OCI-LY7 (cell line): ENCODE data around the gene TTC28.

Experiments used
- EZH2phosphoT487 ChIP-seq: fragments of 200-600 bp; sonication (generic); IDR thresholded peaks from 2 replicates; pipeline ENCODE4 v1.6.1; 2018; ENCODE audit warnings: low read depth, borderline replicate concordance, mild to moderate bottlenecking, mixed run types, antibody characterized with exemption, low read length, moderate library complexity, mixed read lengths
- TF ChIP-seq, protein P1 (sequence below): fragments of 200-600 bp; sonication (generic); conservative IDR thresholded peaks from 2 replicates; pipeline ENCODE4 v1.5.1; 2014; ENCODE audit warnings: mild to moderate bottlenecking, antibody characterized with exemption, low read length, moderate library complexity, mixed read lengths

DNA sequence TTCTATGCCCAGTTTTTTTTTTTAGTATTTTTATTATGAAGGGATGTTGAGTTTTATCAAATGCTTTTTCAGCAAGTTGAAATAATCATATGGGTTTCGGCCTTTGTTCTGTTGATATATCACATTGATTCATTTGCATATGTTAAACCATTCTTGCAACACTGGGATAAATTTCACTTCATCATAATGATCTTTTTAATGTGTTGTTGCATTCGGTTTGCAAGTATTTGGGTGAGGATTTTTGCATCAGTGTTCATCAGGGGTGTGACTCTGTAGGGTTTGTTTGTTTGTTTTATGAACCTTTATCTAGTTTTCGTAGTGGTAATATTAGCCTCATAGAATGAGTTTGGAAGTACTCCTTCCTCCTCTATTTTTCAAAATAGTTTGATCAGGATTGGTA is 103.5 kb downstream of the TTC28 start:
- TF ChIP-seq, protein P1, sequence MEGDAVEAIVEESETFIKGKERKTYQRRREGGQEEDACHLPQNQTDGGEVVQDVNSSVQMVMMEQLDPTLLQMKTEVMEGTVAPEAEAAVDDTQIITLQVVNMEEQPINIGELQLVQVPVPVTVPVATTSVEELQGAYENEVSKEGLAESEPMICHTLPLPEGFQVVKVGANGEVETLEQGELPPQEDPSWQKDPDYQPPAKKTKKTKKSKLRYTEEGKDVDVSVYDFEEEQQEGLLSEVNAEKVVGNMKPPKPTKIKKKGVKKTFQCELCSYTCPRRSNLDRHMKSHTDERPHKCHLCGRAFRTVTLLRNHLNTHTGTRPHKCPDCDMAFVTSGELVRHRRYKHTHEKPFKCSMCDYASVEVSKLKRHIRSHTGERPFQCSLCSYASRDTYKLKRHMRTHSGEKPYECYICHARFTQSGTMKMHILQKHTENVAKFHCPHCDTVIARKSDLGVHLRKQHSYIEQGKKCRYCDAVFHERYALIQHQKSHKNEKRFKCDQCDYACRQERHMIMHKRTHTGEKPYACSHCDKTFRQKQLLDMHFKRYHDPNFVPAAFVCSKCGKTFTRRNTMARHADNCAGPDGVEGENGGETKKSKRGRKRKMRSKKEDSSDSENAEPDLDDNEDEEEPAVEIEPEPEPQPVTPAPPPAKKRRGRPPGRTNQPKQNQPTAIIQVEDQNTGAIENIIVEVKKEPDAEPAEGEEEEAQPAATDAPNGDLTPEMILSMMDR = no peak
- no peak for TF ChIP-seq EZH2phosphoT487
